HG03097 (cell line): ENCODE data around the gene TMEM92.

Experiments used
- ATAC-seq: cut with Tn5 transposase; IDR thresholded peaks from one replicate; pipeline ENCODE4 v1.9.1; 2021; ENCODE audit not compliant: unreplicated experiment, low FRiP score

TMEM92 gene

DNA sequence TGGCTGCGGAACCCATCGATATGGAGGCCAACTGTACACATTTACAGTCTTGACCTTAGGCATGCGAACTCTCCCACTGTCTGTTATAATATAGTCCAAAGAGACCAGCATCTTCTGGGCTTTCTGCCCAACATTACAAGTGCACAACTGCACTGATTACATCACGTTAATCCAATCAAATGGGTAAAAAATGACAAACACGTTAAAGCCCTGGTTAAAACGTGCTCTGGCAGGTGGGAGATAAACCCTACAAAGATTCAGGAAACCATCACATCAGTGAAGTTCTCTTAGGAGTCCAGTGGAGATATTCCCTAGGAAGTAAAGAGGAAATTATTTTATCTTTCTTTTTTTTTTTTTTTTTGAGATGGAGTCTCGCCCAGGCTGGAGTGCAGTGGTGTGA, 48.0 kb downstream of the TMEM92 start:
- no peak for ATAC-seq

DNA sequence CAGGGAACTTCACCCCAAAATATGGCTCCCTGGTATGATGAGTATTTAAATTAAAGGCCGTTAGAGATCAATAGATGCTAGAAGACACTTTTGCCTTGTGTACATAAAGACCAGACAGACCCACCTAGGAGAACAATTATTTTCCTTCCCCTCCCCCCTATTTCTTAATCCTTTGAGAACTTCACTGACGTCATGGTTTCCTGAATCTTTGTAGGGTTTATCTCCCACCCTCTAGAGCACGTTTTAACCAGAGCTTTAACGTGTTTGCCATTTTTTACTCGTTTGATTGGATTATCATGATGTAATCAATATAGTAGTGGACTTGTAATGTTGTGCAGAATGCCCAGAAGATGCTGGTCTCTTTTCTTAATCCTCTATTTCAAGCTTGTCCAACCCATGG, 48.8 kb downstream of the TMEM92 start:
- ATAC-seq: no peak

DNA sequence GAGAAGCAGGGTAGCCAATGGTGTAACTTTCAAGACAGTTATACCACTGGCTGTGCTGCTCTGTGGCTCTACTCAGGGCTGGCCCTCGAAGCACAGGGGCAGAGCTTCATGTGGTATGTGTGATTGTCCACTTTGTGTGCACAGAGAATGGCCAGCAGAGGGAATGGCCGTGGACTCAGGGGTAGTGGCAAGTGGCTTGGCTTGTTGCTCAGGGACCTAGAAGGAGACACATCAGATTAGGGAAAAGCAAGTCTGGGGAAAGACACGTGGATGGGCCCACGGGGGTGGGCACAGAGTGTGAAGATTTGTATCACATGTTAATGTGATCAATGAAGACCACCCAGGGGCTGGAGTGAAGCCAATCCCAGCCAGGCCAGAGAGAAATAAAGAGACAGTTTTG, 51.6 kb downstream of the TMEM92 start:
- no peak for ATAC-seq

DNA sequence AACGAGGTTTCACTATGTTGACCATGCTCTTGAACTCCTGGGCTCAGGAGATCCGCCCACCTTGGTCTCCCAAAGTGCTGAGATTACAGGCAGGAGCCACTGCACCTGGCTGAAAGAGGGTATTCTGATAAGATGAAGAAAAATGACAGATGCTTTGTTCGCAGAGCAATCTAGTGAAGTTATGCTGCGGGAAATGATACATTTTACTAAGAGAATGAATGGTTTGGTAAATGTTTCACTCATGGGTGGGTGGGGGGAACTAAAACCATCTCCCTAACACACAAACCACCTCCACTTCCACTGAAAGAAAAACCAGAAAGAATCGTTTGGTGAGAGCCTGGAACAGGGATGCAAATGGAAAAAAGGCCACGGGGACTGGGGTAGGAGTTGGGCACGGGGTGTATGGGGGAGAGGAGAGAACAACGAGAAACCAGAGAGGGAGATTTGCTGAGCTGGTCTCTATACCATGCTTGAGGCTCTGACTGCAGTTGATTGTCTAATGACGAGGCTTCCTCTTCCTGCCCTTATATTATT, 52.6 kb downstream of the TMEM92 start:
- ATAC-seq: no peak

DNA sequence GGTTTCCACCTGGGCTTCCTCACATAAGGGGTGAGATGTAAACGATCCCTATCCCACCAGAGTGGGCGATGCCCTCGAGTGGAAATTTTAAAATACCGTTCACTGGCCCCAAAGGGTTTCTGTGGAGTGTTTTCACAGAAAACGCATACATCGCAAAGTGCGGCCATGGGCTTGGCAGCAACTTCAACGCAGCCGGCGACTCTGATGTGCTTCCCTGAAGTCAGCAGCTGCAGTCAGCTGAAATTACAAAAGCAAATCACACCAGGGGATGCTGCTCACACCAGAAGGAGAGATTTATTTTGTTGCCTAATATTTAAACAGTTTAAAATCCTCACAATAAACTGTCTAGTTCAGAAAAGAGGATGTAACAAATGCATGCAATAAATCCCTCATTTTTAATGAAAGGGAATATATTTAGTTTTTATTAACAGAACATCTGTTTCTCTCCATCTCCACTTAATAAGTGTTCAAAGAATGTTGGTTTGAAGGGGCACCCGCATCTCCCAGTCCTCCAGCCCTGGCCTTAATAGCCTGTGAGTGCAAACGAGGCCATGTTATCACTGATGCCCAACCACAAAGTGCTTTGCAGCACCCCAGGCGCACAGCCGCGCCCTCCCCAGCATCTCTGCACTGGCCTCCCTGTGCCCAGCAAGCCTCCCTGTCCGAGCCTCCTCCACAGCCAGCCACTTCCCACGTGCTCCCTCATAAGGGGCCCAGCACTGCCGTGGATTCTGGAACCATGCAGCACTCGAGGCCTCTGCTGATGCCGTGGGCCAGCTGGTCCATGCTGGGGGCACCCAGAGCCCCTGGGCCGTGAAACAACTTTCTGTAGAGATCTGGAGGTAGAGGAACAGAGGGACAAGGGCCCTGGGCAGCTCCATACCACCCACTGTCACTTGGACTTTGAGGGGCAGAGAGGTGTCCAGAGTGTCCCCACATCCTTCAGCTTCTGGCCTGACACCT, 54.4 kb downstream of the TMEM92 start:
- no peak for ATAC-seq

DNA sequence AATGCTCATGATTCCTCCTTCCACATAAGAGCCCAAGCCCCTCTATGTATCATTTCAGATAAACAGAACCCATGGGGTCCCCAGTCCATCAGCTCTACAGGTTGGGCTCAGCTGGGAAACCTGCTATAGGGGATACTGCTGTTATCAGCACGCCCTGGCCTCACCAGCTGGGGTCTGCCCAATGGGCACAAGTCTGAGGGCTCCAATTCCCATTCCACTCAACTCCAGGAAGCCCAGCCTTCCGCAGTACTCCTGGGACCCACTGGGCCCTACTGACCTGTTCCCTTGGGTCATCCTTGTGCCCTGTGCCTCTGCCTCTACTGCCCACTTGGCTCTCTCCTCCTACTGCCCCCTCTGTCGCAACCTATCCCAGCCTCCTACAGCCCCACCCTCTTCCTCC, 55.5 kb downstream of the TMEM92 start:
- no peak for ATAC-seq

DNA sequence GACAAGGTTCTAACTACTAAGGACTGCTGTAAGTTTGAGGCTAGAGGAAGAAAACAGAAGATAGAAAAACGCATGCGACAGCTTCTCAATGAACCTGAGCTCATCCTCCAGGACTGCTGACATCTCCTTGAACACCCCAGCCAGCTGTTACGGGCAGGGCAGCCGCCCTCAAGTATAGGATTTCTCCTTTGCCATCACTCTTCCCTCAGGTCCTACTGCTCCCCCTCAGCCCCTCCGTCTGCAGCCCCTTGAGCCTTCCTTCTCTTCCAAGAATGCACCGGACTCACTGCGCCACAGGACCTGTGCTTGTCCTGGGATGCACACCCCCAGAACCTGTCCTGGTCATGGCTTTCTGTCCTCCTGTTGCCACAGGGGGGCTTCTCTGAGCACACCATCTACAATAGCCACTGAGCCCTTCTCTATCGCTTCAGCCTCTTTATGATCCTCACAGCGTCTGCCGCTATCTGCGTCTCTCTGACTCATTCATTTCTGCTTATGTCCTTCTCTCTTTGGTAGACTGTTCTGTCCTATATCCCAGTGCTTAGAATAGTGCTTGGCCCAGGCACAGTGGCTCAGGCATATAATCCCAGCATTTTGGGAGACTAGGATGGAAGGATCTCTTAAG, 56.0 kb downstream of the TMEM92 start:
- ATAC-seq: no peak
